IMR-90 (cell line): Measurements from ENCODE around the gene REPS2. TPM values are rescaled to one million over a fixed set of nuclear protein-coding genes. Genes with fewer than 3 reads are reported as not detected.

Source experiments
- ATAC-seq: fragments of 200-7000 bp; cut with Tn5 transposase; 2 replicates; pipeline ENCODE4 v1.9.1; 2020; ENCODE audit warnings: low read depth, mild to moderate bottlenecking, moderate library complexity
- BruUV-seq: library from RNA; stranded (reverse); fragments of 400-500 nt; replicated peaks from 2 replicates; lab custom pipeline; 2021; lab: Mats Ljungman, UMichigan
- CTCF ChIA-PET: fragments of 300-600 bp; formaldehyde crosslinking; extraction: SDS; loops from one replicate; lab custom pipeline; 2021; ENCODE audit warnings: antibody characterized with exemption; lab: Yijun Ruan, JAX
- POLR2A ChIA-PET: fragments of 300-600 bp; sonication (Branson Sonifier 250); formaldehyde crosslinking; loops from one replicate; lab custom pipeline; 2022; ENCODE audit warnings: antibody characterized with exemption; ENCODE audit not compliant: unreplicated experiment; lab: Charles Lee
- DNase-seq: peaks from one replicate; pipeline ENCODE4 v3.0.0; 2013
- H2AFZ ChIP-seq: replicated peaks from 2 replicates; pipeline ENCODE3; 2013; ENCODE audit warnings: low read length, mild to moderate bottlenecking; ENCODE audit not compliant: poor library complexity
- H2AK5ac ChIP-seq: 2 replicates; pipeline ENCODE4 v1.6.1; 2013; ENCODE audit warnings: low read depth, low read length, inconsistent platforms
- H2AK9ac ChIP-seq: replicated peaks from 2 replicates; pipeline ENCODE3; 2013; ENCODE audit warnings: mild to moderate bottlenecking, low read depth, low read length, moderate library complexity; ENCODE audit not compliant: poor library complexity
- H2BK120ac ChIP-seq: 2 replicates; pipeline ENCODE4 v1.6.1; 2013; ENCODE audit warnings: low read depth, low read length, inconsistent platforms
- H2BK15ac ChIP-seq: 3 replicates; pipeline ENCODE4 v1.6.1; 2013; ENCODE audit warnings: low read depth, low read length, inconsistent platforms
- H2BK20ac ChIP-seq: 2 replicates; pipeline ENCODE4 v1.6.1; 2013; ENCODE audit warnings: low read depth, mild to moderate bottlenecking, inconsistent platforms, low read length, moderate library complexity
- H2BK5ac ChIP-seq: 2 replicates; pipeline ENCODE4 v1.6.1; 2013; ENCODE audit warnings: mild to moderate bottlenecking, low read depth, low read length, inconsistent platforms; ENCODE audit not compliant: poor library complexity, severe bottlenecking
- H3K14ac ChIP-seq: replicated peaks from 2 replicates; pipeline ENCODE4 v1.6.1; 2013; ENCODE audit warnings: low read depth, low read length, inconsistent platforms
- H3K18ac ChIP-seq: 2 replicates; pipeline ENCODE4 v1.6.1; 2013; ENCODE audit warnings: low read depth, low read length, control low read depth
- H3K23ac ChIP-seq: 2 replicates; pipeline ENCODE4 v1.6.1; 2013; ENCODE audit warnings: low read depth, low read length, inconsistent platforms
- H3K27ac ChIP-seq: 2 replicates; pipeline ENCODE4 v1.5.1; 2013; ENCODE audit warnings: mild to moderate bottlenecking, control low read depth, low read length; ENCODE audit not compliant: insufficient read depth
- H3K27me3 ChIP-seq: 2 replicates; pipeline ENCODE4 v1.6.1; 2013; ENCODE audit warnings: low read length; ENCODE audit not compliant: control insufficient read depth, insufficient read depth
- H3K36me3 ChIP-seq: 2 replicates; pipeline ENCODE4 v1.6.1; 2013; ENCODE audit warnings: low read length, mixed read lengths; ENCODE audit not compliant: control insufficient read depth, insufficient read depth
- H3K4ac ChIP-seq: 2 replicates; pipeline ENCODE4 v1.6.1; 2013; ENCODE audit warnings: low read depth, low read length, inconsistent platforms
- H3K4me1 ChIP-seq: 2 replicates; pipeline ENCODE4 v1.6.1; 2013; ENCODE audit warnings: low read length, mixed read lengths; ENCODE audit not compliant: control insufficient read depth, insufficient read depth
- H3K4me2 ChIP-seq: 2 replicates; pipeline ENCODE4 v1.6.1; 2013; ENCODE audit warnings: low read depth, mild to moderate bottlenecking, control low read depth, low read length, moderate library complexity
- H3K4me3 ChIP-seq: 2 replicates; pipeline ENCODE4 v1.5.1; 2013; ENCODE audit warnings: low read depth, mild to moderate bottlenecking, control low read depth, low read length, moderate library complexity; ENCODE audit not compliant: insufficient read depth
- H3K56ac ChIP-seq: 2 replicates; pipeline ENCODE4 v1.6.1; 2013; ENCODE audit warnings: low read length, inconsistent platforms; ENCODE audit not compliant: insufficient read depth; ENCODE audit errors: extremely low read depth
- H3K79me1 ChIP-seq, 2 experiments: 2 replicates each; pipeline ENCODE4 v1.6.1; 2013; ENCODE audit warnings: low read length in 2 of 2, inconsistent platforms in 1 of 2, low read depth in 1 of 2
- H3K9ac ChIP-seq: 2 replicates; pipeline ENCODE4 v1.6.1; 2013; ENCODE audit warnings: low read depth, low read length, control low read depth
- H3K9me1 ChIP-seq: 2 replicates; pipeline ENCODE4 v1.6.1; 2013; ENCODE audit warnings: low read length, inconsistent platforms; ENCODE audit not compliant: insufficient read depth
- H3K9me3 ChIP-seq: 2 replicates; pipeline ENCODE4 v1.6.1; 2013; ENCODE audit warnings: low read length; ENCODE audit not compliant: control insufficient read depth, insufficient read depth
- H4K20me1 ChIP-seq: 2 replicates; pipeline ENCODE4 v1.6.1; 2013; ENCODE audit warnings: low read length, inconsistent platforms; ENCODE audit not compliant: insufficient read depth
- H4K5ac ChIP-seq: 2 replicates; pipeline ENCODE4 v1.6.1; 2013; ENCODE audit warnings: mild to moderate bottlenecking, low read depth, low read length, control low read depth
- H4K8ac ChIP-seq, 2 experiments: 2 replicates each; pipeline ENCODE4 v1.6.1; 2013; ENCODE audit warnings: low read depth in 2 of 2, low read length in 2 of 2, control low read depth in 1 of 2, inconsistent platforms in 1 of 2
- H4K91ac ChIP-seq: 2 replicates; pipeline ENCODE4 v1.6.1; 2013; ENCODE audit warnings: low read depth, low read length, inconsistent platforms; ENCODE audit not compliant: insufficient read depth
- CTCF ChIP-seq: conservative IDR thresholded peaks from 2 replicates; pipeline ENCODE4 v1.5.1; 2012; ENCODE audit warnings: mild to moderate bottlenecking, low read depth, low read length, improper control_type of control experiment
- FOS ChIP-seq: fragments of 150-350 bp; IDR thresholded peaks from 2 replicates; pipeline ENCODE4 v1.6.1; 2016; ENCODE audit warnings: low read depth, low read length
- NFE2L2 ChIP-seq: fragments of 150-350 bp; IDR thresholded peaks from 2 replicates; pipeline ENCODE4 v1.6.1; 2016; ENCODE audit warnings: low read depth, mild to moderate bottlenecking, low read length
- RAD21 ChIP-seq: IDR thresholded peaks from 2 replicates; pipeline ENCODE4 v1.6.1; 2012; ENCODE audit warnings: low read length, improper control_type of control experiment
- USF2 ChIP-seq: fragments of 150-350 bp; IDR thresholded peaks from 2 replicates; pipeline ENCODE4 v1.6.1; 2017; ENCODE audit warnings: mild to moderate bottlenecking, antibody characterized with exemption, low read length, low read depth
- dilution Hi-C: fragments of 300-500 bp; cut with HindIII; formaldehyde crosslinking; loops from one replicate; pipeline ENCODE4 v1.14.3; 2018; ENCODE audit warnings: low sequenced_read_pairs; ENCODE audit not compliant: unreplicated experiment
- in situ Hi-C: fragments of 300-500 bp; cut with MboI; formaldehyde crosslinking; loops from 3 replicates; pipeline ENCODE4 v1.14.3; 2019; ENCODE audit warnings: low sequenced_read_pairs, inconsistent platforms, mixed read lengths
- intact Hi-C: fragments of 100-400 bp; cut with micrococcal nuclease; formaldehyde crosslinking; loops from 2 replicates; pipeline ENCODE4 v1.10.0; 2022
- polyA plus RNA-seq, 3 experiments: library from polyadenylated mRNA; depleted of rRNA; stranded (reverse); fragments of >200 nt; gene quantifications; 2 replicates each; pipeline ENCODE4 v1.2.3, GENCODE V29; 2012; ENCODE audit warnings: low replicate concordance in 1 of 3
- total RNA-seq: library from RNA; depleted of rRNA; stranded (reverse); fragments of >200 nt; gene quantifications from 2 replicates; pipeline ENCODE4 v1.2.3, GENCODE V29; 2012

The REPS2 gene
- total and polyA plus RNA-seq, 2 of the 4 experiments (the other 2 are of a cell fraction): 0.02 to 0.18 TPM

- Histone ChIP-seq H2BK20ac (no peak overlapping the region), H3K9me1 (no peaks in the 10 kb centered on the region), H3K9ac (no peak overlapping the region), H3K27ac (no peak overlapping the region), H3K27me3 (peaks cover 5% of the 10 kb centered on the region), H4K5ac (no peak overlapping the region), H3K23ac (no peak overlapping the region), H2AFZ (no peak overlapping the region), H4K20me1 (no peaks in the 10 kb centered on the region), H3K4me1 (no peaks in the 10 kb centered on the region), H2AK5ac (no peak overlapping the region), H3K36me3 (no peaks in the 10 kb centered on the region), H2BK15ac (no peak overlapping the region), H4K8ac (no peak overlapping the region), H3K4ac (no peak overlapping the region), H3K14ac (no peak overlapping the region), H3K9me3 (no peaks in the 10 kb centered on the region), H3K79me1 (no peaks in the 10 kb centered on the region), H3K4me3 (no peak overlapping the region), H2BK5ac (no peak overlapping the region), H3K56ac (no peak overlapping the region), H2AK9ac (no peak overlapping the region), H3K18ac (no peak overlapping the region), H3K4me2 (no peak overlapping the region), H4K91ac (no peak overlapping the region), H2BK120ac (no peak overlapping the region)
- no peak for TF ChIP-seq NFE2L2
- no peak for TF ChIP-seq USF2
- no peak for TF ChIP-seq CTCF
- TF ChIP-seq RAD21: no peak
- TF ChIP-seq FOS: no peak
- BruUV-seq: no TSS peak
- CTCF ChIA-PET: interaction anchor here (0.7 kb wide), 1 partner anchor 27 kb away, joined by 3 read pairs; no protein-coding TSS in a partner anchor
- POLR2A ChIA-PET: no interaction called here
- in situ Hi-C loops (no loop called here), intact Hi-C loops (no loop called here), dilution Hi-C loops (no loop called here)
- DNase-seq: no peak
- ATAC-seq: no peak
These were observed 148.7 kb downstream of the REPS2 start for GRCh38 chrX:17095161-17095560.
